GM19099 (cell line): ENCODE measurements around the gene SLC35D2.

ENCODE experiments used
- POLR2A ChIP-seq: IDR thresholded peaks from 3 replicates; pipeline ENCODE4 v1.6.1; 2011; ENCODE audit warnings: low read depth; ENCODE audit not compliant: insufficient read length; ENCODE audit errors: extremely low read depth

Gene SLC35D2

DNA sequence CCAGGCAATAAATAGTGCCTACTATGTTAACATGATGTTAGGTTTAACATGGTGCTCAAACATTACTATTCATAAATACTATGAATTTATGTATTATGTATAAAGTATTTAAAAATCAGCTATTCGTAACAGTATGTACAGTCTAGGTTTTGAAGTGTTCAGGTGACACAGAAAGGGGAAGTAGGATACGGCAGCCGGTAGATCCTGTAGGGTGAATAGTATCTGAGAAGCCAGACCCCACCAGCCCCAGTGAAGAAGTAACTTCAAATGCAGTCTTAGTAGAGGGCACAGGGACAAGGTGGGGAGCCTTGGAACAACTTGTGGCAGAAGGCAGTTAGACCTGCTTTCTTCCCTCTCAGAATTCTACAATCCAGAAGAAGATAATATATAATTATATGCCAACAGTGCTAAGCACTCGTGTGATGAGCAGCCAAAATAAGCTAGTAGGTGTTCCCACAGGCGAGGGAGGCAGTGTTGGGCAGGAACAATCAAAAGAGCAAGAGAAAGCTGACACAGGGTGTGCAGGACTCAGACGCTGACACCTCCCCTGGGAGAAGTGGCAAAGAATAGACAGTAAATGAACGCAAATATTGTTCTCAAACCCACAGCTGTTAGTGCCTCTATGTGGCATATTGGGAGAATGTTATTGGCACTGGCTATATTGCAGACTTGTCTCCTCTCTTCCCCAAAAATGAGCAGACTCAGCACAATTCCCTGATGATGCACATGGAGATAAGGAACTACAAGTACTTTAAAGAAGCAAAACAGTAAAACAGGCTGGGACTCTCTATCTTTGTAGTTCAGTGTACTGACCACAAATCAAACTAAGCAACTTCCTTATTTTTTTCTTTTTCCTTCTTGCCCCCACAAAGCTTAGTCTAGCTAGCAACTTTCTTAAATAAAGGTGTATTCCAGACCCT, 30.1 kb upstream of the SLC35D2 start:
- TF ChIP-seq POLR2A = no peak

DNA sequence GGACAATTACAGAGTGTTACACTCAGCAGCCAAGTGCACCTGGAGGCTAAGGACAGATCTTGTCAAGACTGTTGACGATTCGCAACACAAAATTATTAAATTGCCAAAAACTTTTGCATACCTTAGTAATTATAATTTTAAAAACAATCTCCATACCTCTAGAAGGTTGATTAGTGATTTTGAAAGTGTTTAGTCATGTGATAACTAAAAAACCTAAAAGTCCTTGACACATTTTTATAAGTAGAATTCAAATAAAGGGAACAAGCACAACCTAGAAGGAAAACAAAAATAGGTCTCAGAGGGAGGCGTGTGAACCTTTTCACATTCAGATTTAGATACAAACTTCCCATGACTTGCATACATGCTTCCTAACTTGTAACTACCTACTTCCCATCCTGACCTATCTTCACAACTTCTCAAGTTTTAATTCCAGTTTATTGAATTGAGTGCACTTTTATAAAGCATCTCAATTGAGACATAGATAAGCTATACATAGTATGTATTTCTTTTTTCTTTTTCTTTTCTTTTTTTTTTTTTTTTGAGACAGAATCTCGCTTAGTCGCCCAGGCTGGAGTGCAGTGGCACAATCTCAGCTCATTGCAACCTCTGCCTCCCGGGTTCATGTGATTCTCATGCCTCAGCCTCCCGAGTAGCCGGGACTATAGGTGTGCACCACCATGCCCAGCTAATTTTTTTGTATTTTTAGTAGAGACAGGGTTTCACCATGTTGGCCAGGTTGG, 28.8 kb upstream of the SLC35D2 start:
- TF ChIP-seq POLR2A = no peak

DNA sequence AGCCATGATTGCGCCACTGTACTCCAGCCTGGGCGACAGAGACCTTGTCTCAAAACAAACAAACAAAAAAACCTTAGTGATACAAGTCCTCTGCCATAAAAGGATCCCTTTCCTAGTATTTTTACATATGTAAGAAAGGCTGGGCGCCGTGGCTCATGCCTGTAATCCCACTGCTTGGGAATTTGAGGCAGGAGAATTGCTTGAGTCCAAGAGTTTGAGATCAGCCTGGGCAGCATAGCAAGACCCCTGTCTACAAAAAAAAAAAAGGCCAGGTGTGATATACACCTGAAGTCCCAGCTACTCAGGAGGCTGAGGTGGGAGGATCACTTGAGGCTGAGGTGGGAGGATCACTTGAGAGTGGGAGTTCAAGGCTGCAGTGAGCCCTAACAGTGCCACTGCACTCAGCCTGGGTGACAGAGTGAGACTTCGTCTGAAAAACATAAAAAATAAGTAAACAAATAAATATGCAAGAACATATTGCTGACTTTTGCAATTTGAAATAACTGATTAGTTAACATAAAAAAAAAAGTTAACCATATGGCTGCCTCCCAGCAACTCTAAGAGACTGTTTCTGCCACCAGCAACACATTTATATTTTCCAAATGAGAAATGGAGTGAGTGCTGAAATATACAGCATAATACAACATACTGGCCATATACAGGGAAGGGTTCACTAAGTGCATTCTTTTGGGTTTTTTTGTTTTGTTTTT, 27.8 kb upstream of the SLC35D2 start:
- TF ChIP-seq POLR2A = no peak

DNA sequence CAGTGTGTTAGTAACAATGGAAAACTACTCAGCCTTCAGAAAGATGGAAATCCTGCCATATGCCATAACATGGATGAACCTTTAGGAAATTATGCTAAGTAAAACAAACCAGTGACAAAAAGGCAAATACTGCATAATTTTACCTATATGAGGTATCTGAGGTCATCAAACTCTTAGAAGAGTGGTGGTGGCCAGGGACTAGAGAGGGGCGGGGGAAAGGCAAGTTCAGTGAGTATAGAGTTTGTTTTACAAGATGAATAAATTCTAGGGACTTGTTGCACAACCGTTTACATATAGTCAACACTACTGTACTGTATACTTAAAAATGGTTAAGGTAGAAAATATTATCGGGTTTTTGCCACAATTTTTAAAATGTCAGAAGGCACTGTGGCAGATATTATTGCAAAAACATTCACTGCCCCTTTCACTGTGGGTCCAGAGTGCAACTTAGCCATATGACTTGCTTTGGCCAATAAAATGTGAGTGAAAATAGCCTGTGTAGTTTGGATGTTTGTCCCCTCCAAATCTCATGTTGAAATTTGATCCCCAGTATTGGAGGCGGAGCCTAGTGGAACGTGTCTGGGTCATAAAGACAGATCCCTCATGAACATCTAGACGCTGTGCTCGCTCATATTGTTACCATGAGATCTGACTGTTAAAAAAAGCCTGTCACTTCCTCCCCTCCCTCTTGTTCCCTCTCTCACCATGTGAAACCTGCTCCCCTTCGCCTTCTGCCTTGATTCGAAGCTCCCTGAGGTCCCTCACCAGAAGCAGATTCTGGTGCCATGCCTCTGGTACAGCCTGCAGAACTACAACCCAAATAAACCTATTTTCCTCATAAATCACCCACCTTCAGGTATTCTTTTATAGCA, 25.1 kb upstream of the SLC35D2 start:
- no peak for TF ChIP-seq POLR2A

DNA sequence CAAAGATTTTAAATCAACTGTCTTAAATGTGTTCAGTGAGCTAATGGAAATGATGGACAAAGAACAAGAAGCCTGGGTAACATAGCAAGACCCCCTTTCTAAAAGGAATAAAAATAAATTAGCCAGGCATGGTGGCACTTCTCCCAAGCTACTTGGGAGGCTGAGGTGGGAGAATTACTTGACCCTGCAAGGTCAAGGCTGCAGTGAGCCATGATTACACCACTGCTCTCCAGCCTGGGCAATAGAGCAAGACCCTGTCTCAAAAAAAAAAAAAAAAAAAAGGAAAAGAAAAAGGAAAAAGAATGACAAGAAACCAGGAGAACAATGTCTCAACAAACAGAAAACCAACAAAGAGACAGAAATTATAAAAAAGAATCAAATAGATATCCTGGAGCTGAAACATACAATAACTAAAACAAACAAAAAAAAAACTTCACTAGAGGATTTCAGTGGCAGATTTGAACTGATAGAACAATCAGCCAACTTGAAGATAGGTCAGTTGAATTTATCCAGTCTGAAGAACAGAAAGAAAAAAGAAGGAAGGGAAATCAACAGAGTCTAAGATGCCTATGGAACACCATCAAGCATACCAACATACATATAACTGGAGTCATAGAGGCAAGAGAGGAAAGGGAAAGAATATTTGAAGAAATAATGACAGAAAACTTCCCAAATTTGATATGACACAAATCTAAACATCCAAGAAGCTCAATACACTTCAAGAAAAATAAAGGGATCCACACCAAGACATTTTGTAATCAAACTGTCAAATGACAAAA, 16.8 kb upstream of the SLC35D2 start:
- TF ChIP-seq POLR2A = no peak

DNA sequence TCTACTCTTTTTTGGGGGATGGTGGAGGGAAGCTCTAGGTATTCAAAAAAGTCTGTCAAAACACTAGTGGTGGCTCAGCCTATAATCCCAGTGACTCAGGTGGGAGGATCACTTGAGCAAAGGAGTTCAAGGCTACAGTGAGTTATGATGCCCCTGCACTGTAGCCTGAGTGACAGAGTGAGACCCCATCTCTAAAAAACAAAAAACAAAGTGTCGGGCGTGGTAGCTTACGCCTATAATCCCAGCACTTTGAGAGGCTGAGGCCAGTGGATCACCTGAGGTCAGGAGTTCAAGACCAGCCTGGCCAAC, 15.8 kb upstream of the SLC35D2 start:
- no peak for TF ChIP-seq POLR2A

DNA sequence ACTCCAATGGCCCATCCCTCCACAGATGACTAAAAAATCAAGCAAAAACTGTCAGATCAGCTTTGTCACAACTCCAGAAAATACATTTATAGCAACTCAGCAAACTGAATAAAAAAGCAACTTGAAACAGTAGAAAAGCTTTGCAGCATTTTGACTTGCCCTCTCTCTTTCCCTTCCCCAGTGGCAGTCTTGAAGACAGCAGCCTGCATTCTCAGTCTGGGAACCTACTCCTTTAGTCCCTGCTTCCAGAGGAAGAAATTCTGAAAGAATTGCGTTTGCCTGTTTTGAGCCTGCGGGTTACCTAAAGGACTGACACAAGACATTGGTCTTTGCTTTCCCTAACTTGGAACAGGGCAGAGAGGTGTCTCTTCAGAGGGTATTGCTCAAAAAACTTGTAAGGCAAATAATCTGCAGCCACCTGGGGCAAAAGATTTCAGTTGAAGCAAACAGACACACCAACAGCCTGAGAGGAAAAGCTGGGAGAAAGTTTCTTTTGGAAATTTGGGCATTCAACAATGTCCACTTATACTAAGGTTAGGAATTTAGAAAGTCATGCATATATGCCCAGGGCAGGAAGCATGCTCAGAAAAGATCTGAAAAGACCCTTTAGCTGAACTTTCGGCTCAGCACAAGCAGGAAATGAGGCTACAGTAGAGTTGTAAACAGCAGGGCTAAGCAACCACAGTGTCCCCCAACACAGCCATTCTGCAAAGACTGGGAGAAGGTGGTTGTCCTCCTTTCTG, 15.2 kb upstream of the SLC35D2 start:
- no peak for TF ChIP-seq POLR2A

DNA sequence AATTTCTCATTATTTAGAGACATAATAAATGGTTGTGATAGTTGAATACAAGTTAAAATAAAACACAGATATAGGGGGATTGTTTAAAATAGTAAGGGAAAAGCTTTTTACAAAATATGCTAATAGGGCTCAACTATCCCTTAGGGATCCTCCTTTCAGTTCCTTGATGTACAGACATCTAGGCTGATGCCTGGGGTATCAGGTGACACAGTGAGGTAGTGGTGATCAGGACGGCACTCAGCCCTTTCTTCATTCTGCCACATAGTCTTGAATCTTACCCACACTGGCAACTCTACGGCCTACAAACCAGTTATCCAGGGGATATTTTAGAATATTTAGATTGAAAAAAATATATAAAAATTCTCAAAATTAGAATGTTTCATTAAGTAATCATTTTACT, 12.5 kb upstream of the SLC35D2 start:
- no peak for TF ChIP-seq POLR2A

DNA sequence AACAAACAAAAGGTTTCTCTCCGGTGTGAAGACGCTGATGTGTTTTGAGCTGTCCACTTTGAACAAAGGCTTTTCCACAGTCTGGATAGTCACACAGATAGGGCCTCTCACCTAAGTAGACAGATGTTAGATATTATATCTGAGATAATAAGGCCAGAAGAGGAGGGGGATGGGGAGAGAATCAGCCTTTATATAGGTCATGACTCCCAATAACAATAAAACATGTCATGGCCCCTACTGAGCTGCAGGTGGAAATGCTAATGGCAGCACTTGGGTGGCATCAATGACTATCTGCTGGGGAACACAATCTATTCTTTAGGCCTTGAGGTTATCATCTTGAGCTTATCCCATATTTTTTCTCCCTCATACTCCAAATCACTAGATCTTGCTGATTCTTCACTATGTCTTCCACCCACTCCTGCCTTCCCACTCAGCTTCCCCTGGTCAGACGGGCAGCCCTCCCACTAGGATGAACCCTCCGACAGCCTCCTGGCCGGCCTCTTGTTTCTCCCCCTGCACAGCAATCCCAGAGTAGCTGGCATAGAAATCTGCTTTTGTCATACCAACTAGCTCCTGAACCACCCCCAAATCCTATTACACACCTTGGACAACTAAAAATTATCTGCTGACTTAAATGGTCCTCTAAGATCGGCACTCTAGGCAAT, 11.5 kb upstream of the SLC35D2 start:
- no peak for TF ChIP-seq POLR2A

DNA sequence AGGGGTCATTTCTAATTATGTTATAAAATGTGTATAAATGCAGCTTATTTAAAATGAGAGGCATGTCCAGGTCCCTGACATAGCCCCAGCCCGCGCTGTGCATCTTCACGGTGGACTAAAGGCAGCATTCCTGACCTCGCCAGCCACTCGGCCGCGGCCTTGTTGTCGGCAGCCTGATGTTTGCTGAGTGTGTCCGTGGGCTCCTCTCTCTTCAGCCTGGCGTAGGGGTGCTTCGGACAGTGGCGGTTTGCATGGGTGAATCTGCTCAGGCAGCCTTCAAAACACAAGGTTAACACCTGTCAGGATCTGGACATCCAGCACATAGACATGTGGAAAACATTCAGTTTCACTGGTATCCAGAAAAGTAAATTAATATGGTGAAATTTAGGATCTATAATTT, 8.8 kb upstream of the SLC35D2 start:
- no peak for TF ChIP-seq POLR2A

DNA sequence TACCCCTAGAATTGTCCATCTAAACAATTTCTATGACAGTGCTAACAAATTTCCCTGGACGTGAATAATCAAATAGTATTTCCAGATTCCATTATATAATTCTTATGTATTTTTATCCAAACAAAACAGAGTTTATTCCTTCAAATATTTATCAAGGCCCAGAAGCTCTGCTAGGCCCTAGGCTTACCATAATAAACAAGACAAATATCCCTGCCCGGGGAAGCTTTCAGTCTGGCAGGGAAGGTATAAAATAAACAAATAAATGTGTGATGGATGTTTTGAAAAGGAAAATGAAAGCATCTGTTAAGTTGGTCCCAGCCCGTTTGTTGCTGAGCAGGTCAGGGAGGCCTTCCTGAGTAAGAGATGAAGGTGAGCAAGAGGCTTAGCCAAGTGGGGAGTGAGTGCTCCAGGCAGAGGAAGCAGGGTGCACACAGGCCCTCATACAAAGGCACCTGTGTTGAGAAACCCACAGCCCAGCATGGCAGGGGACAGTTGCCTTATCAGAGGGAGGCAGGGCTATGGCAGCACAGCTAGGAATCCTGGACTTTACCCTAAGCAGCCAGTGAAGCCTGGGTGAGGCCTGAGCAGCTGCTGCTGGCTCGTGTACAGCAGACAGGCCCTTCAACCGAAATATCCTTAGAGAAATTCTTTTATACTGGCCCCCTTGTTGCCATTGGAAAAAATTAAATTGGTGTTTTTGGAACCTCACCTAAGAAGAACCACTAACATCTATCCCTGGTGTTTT, 7.7 kb upstream of the SLC35D2 start:
- TF ChIP-seq POLR2A = no peak

DNA sequence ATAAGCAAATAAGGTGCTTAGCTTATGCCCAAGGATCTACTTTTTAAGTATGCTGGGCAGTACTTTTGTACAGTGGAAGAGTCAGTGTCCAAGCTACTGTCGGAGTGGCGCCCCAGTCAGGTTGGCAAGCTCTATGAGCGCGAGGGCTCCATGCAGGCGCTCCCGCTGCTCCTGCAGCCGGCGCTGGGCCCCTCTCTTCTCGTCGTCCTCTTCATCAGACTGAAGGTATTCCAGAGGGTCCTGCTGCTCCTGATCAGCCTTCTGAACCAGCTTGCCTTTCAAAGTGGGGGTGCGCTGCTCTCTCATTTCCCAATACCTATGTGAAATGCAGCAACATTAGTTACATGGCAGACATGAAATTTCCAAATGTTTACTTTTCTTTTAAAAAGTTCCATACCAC, 4.6 kb upstream of the SLC35D2 start:
- TF ChIP-seq POLR2A = no peak
